NT2/D1 (cell line): Measurements from ENCODE around the gene CLMN.

Experiments used
- SUZ12 ChIP-seq: IDR thresholded peaks from 2 replicates; pipeline ENCODE4 v1.6.1; 2011; ENCODE audit not compliant: insufficient read length, insufficient read depth; ENCODE audit errors: extremely low read depth
- YY1 ChIP-seq: IDR thresholded peaks from 2 replicates; pipeline ENCODE4 v1.6.1; 2011; ENCODE audit not compliant: insufficient read length, insufficient read depth
- ZNF274 ChIP-seq: IDR thresholded peaks from 2 replicates; pipeline ENCODE4 v1.6.1; 2011; ENCODE audit warnings: mild to moderate bottlenecking, low read depth, low read length

- no peak for TF ChIP-seq SUZ12
- no peak for TF ChIP-seq YY1
- TF ChIP-seq ZNF274 = no peak
These were observed 92.9 kb downstream of the CLMN start for GRCh38 chr14:95226801-95227200.
